Myocyte (in vitro differentiated cells): ENCODE measurements around the gene C4orf36. TPM values are rescaled to one million over a fixed set of nuclear protein-coding genes. Genes with fewer than 3 reads are reported as not detected.
A peak's percentile ranks its signal among the peaks of the same experiment; 100 is the strongest.

Experiments used
- DNase-seq: peaks from one replicate; pipeline ENCODE4 v3.0.0-alpha.2; 2012; ENCODE audit warnings: low read depth
- polyA plus RNA-seq: library from polyadenylated mRNA; unstranded; fragments of >200 nt; gene quantifications from one replicate; pipeline ENCODE4 v1.2.1, GENCODE V29; 2012; ENCODE audit warnings: missing spikeins
- total RNA-seq: library from RNA; depleted of rRNA; stranded (reverse); fragments of >200 nt; gene quantifications from 2 replicates; pipeline ENCODE4 v1.2.3, GENCODE V29; 2014

C4orf36 gene
- 0.21 TPM in 1 of 2 replicates, not detected in the other for total RNA-seq
- polyA plus RNA-seq, result 0.30 TPM

DNA sequence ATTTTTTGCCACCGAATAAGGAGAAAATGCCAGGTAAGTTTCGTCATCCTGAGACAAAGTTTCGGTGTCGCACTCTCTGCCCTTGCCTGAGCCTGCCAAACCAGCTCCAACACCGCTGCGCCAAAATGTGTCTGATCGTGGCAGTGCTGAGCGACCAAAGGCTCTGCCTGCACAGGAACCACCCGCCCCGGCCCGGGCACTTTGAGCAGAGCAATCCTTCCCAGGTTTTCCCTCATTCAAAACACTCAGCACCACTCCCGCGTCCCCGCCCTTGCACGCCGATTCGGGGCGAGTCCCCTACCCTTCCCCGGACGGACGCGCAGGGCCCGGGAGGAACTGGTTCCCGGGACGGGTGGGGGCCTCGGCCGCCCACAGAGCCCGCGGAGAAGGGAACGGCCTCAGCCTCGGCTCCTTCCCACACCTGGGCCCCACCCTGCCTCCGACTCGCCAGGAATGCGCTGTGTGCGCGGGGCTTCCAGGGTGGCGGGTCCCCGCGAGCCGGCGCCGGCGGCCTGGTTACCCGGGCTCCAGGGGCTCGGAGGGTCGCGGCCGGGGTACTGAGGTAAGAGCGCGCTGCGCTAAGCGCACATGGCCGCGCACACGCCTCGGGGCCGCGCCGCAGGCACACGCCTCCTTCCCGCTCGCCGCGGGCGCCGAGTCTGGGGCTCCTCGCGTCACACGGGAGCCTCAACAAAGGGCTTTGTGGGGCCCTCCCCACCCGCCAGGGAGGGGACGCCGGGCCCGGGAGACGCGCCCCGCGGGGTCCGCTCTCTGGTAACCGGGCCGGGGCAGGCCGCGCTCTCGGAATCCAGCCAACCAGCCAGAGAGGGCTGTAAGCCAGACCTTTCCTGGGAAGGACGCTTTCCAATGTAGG lies at the start of gene C4orf36:
Gene C4orf36, minus strand, starts transcription at position 661 of the 874 bp plus-strand sequence. CDS start 902 bp downstream, outside the sequence.
- DNase-seq, result peak; percentile 31

GRCh38 chr4:86940920-86941460 lies 48.8 kb upstream of the C4orf36 start:
- no peak for DNase-seq

GRCh38 chr4:86939729-86940575 lies 47.7 kb upstream of the C4orf36 start:
- DNase-seq, result peak; percentile 26

DNA sequence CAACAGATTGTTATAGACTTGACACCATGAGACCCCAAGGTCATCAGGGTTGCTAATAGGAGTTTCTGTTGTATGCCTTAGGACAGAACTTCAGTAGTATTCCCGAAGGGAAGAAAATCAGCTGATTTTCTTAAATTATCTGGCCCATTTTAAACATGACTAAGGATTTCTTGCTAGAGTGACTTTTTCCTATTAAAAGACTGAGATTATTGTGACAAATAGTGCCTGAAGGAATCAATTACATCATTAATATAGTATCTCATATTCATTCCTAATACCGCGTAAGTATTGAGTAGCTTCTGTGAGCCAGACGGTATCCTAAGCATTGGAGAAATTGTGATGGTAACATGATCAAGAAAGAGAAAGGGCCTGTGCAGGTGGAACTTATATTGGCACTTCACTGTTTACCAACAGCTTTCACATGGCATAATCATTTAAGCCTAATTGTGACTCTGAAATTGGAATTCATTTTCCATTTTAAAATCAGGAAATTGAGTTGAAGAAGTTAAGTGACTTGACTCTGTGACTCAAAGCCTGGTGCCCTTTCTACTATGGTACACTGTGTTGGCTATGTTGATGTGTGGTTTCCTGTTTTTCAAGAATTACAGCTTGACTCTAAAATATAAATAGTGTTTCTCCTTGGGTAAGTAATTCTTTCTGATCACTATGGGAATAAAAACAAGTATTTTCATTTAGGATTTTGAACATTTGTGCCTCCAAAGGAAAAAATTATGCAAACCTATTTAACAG lies 46.7 kb upstream of the C4orf36 start:
- DNase-seq, result no peak

- DNase-seq, result peak; percentile 35
Measured at GRCh38 chr4:86935853-86936733, 43.9 kb upstream of the C4orf36 start.

DNA sequence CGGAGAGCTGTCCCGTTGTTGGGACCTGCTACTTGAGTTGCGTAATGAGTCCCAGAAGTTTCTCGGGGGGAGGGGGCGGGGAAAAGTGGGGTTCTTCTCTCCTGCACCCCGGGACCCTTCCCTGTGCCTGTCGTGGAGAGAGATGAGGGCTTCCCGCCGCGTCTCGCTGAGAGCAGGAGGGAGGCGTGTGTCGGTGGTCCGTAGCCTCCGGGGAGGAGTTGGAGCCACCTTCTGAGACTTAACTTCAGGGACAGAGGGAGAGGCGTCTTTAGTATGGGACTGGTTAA lies 43.3 kb upstream of the C4orf36 start:
- no peak for DNase-seq

- DNase-seq, result peak; percentile 95
Measured at GRCh38 chr4:86934771-86935565, 42.7 kb upstream of the C4orf36 start, which contains the start of gene AFF1. AFF1 (plus strand) TSS chr4:86935011; CDS start chr4:86948534, 13,523 bp downstream.

GRCh38 chr4:86934147-86934770 lies 42.0 kb upstream of the C4orf36 start:
- DNase-seq, result no peak

DNA sequence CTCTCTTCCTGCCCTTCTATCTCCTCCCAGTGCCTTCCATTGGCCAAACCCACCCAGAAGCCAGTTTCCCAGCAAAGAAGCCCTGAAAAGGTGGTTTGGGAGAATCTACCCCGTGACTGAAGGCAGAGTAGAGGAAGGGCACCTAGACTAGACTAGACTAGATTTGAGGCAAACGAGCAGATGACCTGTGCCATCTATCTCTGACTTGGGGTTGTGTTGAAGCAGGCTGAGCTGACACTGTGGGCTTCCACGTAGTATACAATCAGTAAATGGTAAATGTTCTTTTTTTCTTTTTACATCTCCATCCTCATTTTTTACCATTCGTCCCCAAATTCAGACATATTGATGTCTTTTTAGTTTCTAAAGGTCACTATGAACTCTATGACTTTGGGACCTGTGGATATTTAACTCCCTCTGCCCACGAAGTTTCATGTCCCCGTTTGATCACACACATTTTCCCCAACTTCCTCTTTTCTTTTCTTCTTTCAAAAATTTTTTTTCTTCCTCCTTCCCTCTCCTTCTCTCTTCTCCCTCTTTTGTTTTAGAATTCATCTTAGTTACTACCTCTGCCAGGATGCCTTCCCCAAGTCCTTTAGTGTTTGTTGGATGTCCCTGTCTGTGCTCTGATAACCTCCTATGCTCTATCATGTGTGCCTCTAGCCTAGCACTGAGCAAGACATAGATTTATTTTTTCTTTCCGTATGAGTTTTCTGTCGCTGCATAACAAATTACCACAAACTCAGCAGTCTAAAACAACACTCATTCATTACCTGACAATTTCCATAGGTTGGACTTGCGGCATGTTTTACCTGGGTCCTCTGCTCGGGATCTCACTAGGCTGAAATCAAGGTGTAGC lies 36.4 kb upstream of the C4orf36 start:
- no peak for DNase-seq

DNA sequence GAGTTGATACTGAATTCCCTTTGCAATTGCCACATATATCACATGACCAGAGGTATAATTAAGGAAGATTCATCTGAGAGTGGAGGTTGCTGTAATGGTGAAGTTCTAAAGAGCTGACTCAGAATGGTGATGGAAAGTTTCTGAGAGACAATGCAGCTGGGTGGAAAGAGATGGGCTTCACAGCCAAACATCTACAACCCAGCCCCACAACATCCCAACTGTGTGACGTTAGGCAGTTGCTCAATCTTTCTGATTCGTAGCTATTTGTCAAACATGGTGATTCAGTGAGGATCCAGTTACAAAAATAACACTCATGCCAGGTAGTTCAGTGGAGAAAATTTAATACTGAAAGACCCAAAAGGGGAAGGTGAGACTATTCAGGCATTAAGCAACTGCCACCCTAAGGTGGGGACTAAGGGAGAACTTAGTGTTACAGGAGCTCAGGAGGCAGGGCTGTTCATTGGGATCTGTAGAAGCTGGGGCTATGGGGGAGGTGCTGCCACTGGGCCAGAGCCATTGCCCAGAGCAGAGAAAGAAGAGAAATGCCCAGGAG lies 35.7 kb upstream of the C4orf36 start:
- peak; percentile 31 for DNase-seq

- no peak for DNase-seq
Measured at GRCh38 chr4:86926435-86927086, 34.3 kb upstream of the C4orf36 start.

DNA sequence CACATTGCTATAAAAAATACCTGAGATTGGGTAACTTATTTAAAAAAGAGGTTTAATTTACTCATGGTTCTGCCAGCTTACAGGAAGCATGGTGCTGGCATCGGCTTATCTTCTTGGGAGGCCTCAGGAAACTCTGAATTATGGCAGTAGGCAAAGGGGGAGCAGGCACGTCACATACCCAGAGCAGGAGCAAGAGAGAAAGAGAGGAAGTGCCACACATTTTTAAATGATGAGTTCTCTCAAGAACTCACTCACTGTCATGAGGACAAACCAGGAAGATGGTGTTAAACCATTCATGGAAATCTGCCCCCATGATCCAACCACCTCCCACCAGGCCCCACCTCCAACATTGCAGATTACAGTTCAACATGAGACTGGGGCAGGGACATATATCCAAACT lies 32.6 kb upstream of the C4orf36 start:
- no peak for DNase-seq

DNA sequence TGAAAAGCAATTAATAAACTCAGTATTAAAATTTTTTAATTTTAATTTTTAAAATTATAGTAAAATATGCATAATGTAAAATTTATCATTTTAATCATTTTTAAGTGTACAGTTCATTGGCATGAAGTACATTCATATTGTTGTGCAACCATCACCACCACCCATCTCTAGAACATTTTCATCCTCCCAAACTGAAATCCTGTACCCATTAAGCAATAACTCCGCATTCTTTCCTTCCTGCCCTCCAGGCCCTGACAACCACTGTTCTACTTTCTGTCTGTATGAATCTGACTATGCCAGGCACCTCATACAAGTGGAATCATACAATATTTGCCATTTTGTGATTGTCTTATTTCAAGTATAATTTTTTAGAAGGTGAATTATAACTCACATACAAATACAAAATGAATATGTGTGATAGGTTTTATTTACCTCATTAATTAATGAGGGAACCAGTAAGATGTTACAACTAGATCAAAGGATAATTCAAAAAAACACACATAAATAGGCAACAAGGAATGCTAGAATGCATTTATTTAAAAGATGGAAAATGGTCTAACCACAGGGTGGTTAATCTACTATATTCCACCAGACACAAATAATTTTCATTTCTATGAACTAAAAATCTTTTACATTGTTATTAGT lies 29.5 kb upstream of the C4orf36 start:
- DNase-seq, result no peak

DNA sequence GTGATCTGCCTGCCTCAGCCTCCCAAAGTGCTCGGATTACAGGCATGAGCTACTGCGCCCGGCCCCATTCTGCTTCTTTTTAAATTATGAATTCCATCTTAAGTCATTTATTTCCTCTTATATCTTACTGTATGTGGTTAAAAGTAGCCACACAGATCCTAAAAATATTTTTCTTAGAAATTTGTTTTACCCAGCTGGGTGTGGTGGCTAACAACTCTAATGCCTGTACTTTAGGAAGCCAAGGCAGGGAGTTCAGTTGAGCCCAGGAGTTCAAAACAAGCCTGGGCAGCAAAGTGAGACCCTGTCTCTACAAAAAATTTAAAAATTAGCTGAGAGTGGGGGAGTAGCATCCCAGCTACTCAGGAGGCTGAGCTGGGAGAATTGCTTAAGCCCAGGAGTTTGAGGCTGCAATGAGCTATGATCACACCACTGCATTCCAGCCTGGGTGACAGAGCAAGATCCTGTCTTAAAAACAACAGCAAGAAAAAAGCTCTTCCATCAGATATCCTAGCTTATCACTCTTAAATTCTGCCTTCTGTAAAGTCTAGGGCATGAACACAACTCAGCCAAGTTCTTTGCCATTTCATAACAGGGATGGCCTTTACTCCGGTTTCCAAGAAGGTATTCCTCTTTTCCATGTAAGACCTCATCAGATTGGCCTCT lies 27.5 kb upstream of the C4orf36 start:
- no peak for DNase-seq

DNA sequence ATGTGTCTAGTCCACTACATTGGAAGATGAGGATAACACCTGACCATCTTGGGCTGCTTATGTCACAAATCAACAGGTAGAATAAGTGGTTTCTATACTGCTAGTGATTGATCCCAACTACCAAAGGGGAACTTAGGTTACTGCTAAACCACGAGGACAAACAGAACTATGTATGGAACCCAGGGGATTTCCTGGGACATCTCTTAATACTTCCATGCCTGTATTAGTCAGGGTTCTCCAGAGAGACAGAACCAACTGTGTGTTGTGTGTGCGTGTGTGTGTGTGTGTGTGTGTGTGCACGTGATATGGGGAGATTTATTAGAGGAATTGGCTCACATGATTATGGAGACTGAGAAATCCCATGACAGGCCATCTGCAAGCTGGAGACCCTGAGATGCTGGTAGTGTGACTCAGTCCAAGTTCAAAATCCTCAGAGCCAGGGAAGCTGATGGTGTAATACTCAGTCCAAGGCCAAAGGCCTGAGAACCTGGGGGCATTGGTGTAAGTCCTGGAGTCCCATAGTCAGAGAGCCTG lies 26.4 kb upstream of the C4orf36 start:
- DNase-seq, result peak; percentile 66
